H1 (cell line): Measurements from ENCODE around the gene TOMM40. TPM values are rescaled to one million over a fixed set of nuclear protein-coding genes. Genes with fewer than 3 reads are reported as not detected.

Experiments
- CTCF ChIA-PET: fragments of 300-600 bp; sonication (Branson Sonifier 250); formaldehyde crosslinking; loops from one replicate; lab custom pipeline; 2021; ENCODE audit not compliant: partially characterized antibody; lab: Charles Lee
- POLR2A ChIA-PET: fragments of 300-600 bp; sonication (Branson Sonifier 250); formaldehyde crosslinking; loops from one replicate; lab custom pipeline; 2021; ENCODE audit warnings: inconsistent platforms; ENCODE audit not compliant: partially characterized antibody; lab: Charles Lee
- DNase-seq, 2 experiments: peaks; one replicate each; pipeline versions ENCODE4 v3.0.0 to v3.0.0-alpha.2; 2010 to 2022; ENCODE audit warnings: low spot score in 2 of 2, low read depth in 1 of 2, mixed read lengths in 1 of 2
- FAIRE-seq: peaks from 2 replicates; lab custom pipeline; 2011; peaks lifted over from hg19 to GRCh38; lab: Jason Lieb, UNC
- H2AFZ ChIP-seq: 2 replicates; pipeline ENCODE4 v1.8.1; 2012; ENCODE audit warnings: low read length, inconsistent platforms
- H2AK5ac ChIP-seq: 2 replicates; pipeline ENCODE4 v1.6.1; 2013; ENCODE audit warnings: low read depth, low read length
- H2BK120ac ChIP-seq: replicated peaks from 2 replicates; pipeline ENCODE3; 2013; ENCODE audit warnings: low read depth, low read length, inconsistent platforms
- H2BK12ac ChIP-seq: 2 replicates; pipeline ENCODE4 v1.6.1; 2013; ENCODE audit warnings: low read depth, low read length
- H2BK15ac ChIP-seq: 2 replicates; pipeline ENCODE4 v1.6.1; 2013; ENCODE audit warnings: low read length
- H2BK20ac ChIP-seq: 2 replicates; pipeline ENCODE4 v1.6.1; 2013; ENCODE audit warnings: low read length
- H2BK5ac ChIP-seq: 2 replicates; pipeline ENCODE4 v1.6.1; 2013; ENCODE audit warnings: low read depth, low read length
- H3K14ac ChIP-seq: 2 replicates; pipeline ENCODE4 v1.6.1; 2013; ENCODE audit warnings: inconsistent platforms; ENCODE audit not compliant: insufficient read length
- H3K18ac ChIP-seq: 2 replicates; pipeline ENCODE4 v1.6.1; 2013; ENCODE audit warnings: low read length; ENCODE audit errors: extremely low read depth
- H3K23ac ChIP-seq: 2 replicates; pipeline ENCODE4 v1.6.1; 2013; ENCODE audit warnings: inconsistent platforms; ENCODE audit not compliant: insufficient read length
- H3K23me2 ChIP-seq: 2 replicates; pipeline ENCODE4 v1.6.1; 2013; ENCODE audit warnings: low read depth, low read length
- H3K27ac ChIP-seq: 2 replicates; pipeline ENCODE4 v1.6.1; 2011; ENCODE audit warnings: low read depth, low read length, inconsistent platforms
- H3K27me3 ChIP-seq, 4 experiments: replicated peaks in 1 of 4; 1 replicate in 1 of 4; 2 replicates in 3 of 4; pipeline versions ENCODE4 v1.6.1 to v1.8.1; 2011 to 2013; ENCODE audit warnings: low read length in 3 of 4, mild to moderate bottlenecking in 3 of 4, inconsistent platforms in 2 of 4, mixed read lengths in 2 of 4, moderate library complexity in 1 of 4; ENCODE audit not compliant: control insufficient read depth in 3 of 4, insufficient read depth in 3 of 4; ENCODE audit errors: extremely low read depth in 1 of 4
- H3K36me3 ChIP-seq, 4 experiments: 2 replicates each; pipeline versions ENCODE4 v1.6.1 to v1.8.1; 2011 to 2013; ENCODE audit warnings: mild to moderate bottlenecking in 4 of 4, low read length in 3 of 4, moderate library complexity in 2 of 4, control low read depth in 1 of 4, inconsistent platforms in 1 of 4; ENCODE audit not compliant: insufficient read depth in 4 of 4, control insufficient read depth in 2 of 4
- H3K4ac ChIP-seq: replicated peaks from 2 replicates; pipeline ENCODE3; 2013; ENCODE audit warnings: low read length, low read depth, mixed read lengths, inconsistent platforms; ENCODE audit not compliant: insufficient read length
- H3K4me1 ChIP-seq, 4 experiments: replicated peaks in 1 of 4; 1 replicate in 1 of 4; 2 replicates in 3 of 4; pipeline versions ENCODE4 v1.6.1 to v1.8.1; 2011 to 2013; ENCODE audit warnings: low read length in 3 of 4, inconsistent platforms in 2 of 4, mixed read lengths in 1 of 4; ENCODE audit not compliant: insufficient read depth in 4 of 4, control insufficient read depth in 3 of 4
- H3K4me2 ChIP-seq, 2 experiments: 2 replicates each; pipeline versions ENCODE4 v1.6.1 to v1.8.1; 2011 to 2013; ENCODE audit warnings: low read depth in 2 of 2, low read length in 2 of 2, control low read depth in 1 of 2, inconsistent platforms in 1 of 2, mild to moderate bottlenecking in 1 of 2; ENCODE audit not compliant: insufficient read depth in 1 of 2
- H3K4me3 ChIP-seq, 4 experiments: fragments of 200-600, 300-600 bp in 1 of 4; sonication (generic), shearing (Covaris generic), sonication (Bioruptor Twin) in 1 of 4; 2 replicates each; pipeline versions ENCODE4 v1.5.1 to v1.8.1; 2011 to 2016; ENCODE audit warnings: low read length in 4 of 4, low read depth in 3 of 4, control low read depth in 2 of 4, inconsistent platforms in 2 of 4, mild to moderate bottlenecking in 2 of 4, mixed read lengths in 1 of 4, moderate library complexity in 1 of 4; ENCODE audit not compliant: insufficient read depth in 2 of 4; ENCODE audit errors: extremely low read depth in 1 of 4
- H3K56ac ChIP-seq: replicated peaks from 2 replicates; pipeline ENCODE3; 2013; ENCODE audit warnings: low read depth, mild to moderate bottlenecking, mixed read lengths, low read length, inconsistent platforms; ENCODE audit not compliant: insufficient read length
- H3K79me1 ChIP-seq: 2 replicates; pipeline ENCODE4 v1.6.1; 2013; ENCODE audit warnings: low read depth, low read length, control low read depth
- H3K79me2 ChIP-seq, 2 experiments: 2 replicates each; pipeline versions ENCODE4 v1.6.1 to v1.8.1; 2012 to 2013; ENCODE audit warnings: low read length in 2 of 2, mild to moderate bottlenecking in 2 of 2, inconsistent platforms in 1 of 2; ENCODE audit not compliant: insufficient read depth in 2 of 2, control insufficient read depth in 1 of 2
- H3K9ac ChIP-seq, 4 experiments: replicated peaks in 1 of 4; 1 replicate in 1 of 4; 2 replicates in 3 of 4; pipeline versions ENCODE4 v1.6.1 to v1.8.1; 2011 to 2013; ENCODE audit warnings: low read depth in 3 of 4, low read length in 3 of 4, control low read depth in 2 of 4, mild to moderate bottlenecking in 2 of 4, moderate library complexity in 2 of 4, inconsistent platforms in 1 of 4; ENCODE audit errors: extremely low read depth in 1 of 4
- H3K9me3 ChIP-seq, 2 experiments: 2 replicates each; pipeline versions ENCODE4 v1.6.1 to v1.8.1; 2012 to 2013; ENCODE audit warnings: mild to moderate bottlenecking in 2 of 2, moderate library complexity in 2 of 2, control low read depth in 1 of 2, inconsistent platforms in 1 of 2, low read depth in 1 of 2, low read length in 1 of 2, mixed read lengths in 1 of 2; ENCODE audit not compliant: insufficient read depth in 2 of 2
- H4K20me1 ChIP-seq, 2 experiments: replicated peaks in 1 of 2; 2 replicates each; pipeline versions ENCODE3 to v1.8.1; 2011 to 2013; ENCODE audit warnings: inconsistent platforms in 2 of 2, low read length in 2 of 2, mild to moderate bottlenecking in 1 of 2; ENCODE audit not compliant: insufficient read depth in 2 of 2, control insufficient read depth in 1 of 2
- H4K5ac ChIP-seq: 2 replicates; pipeline ENCODE4 v1.6.1; 2013; ENCODE audit warnings: low read length, low read depth, mixed read lengths, inconsistent platforms; ENCODE audit not compliant: insufficient read length
- H4K8ac ChIP-seq: 2 replicates; pipeline ENCODE4 v1.8.0; 2013; ENCODE audit warnings: mild to moderate bottlenecking, moderate library complexity, low read length, inconsistent platforms; ENCODE audit not compliant: insufficient read depth; ENCODE audit errors: extremely low read depth
- H4K91ac ChIP-seq: replicated peaks from 2 replicates; pipeline ENCODE3; 2013; ENCODE audit warnings: low read length, mixed read lengths, inconsistent platforms; ENCODE audit not compliant: insufficient read length
- BACH1 ChIP-seq: IDR thresholded peaks from 2 replicates; pipeline ENCODE4 v1.6.1; 2012; ENCODE audit warnings: low read length, improper control_type of control experiment
- BCL11A ChIP-seq, 2 experiments: IDR thresholded peaks; one replicate each; pipeline ENCODE4 v1.6.1; 2011; ENCODE audit warnings: low read depth in 2 of 2, low read length in 2 of 2, mild to moderate bottlenecking in 2 of 2
- GTF2F1 ChIP-seq: IDR thresholded peaks from 2 replicates; pipeline ENCODE4 v1.6.1; 2012; ENCODE audit warnings: low read depth, low read length, improper control_type of control experiment, borderline replicate concordance
- MAFK ChIP-seq: IDR thresholded peaks from 2 replicates; pipeline ENCODE4 v1.6.1; 2012; ENCODE audit warnings: low read depth, mild to moderate bottlenecking, improper control_type of control experiment, low read length
- NRF1 ChIP-seq: IDR thresholded peaks from 2 replicates; pipeline ENCODE4 v1.6.1; 2011; ENCODE audit warnings: mild to moderate bottlenecking, low read depth, low read length, improper control_type of control experiment
- RFX5 ChIP-seq: IDR thresholded peaks from 2 replicates; pipeline ENCODE4 v1.6.1; 2011; ENCODE audit warnings: low read depth, low read length, improper control_type of control experiment, borderline replicate concordance
- WGBS, 2 experiments: shearing (Covaris generic) in 1 of 2; methylation state at CpG; one replicate each; pipeline versions ENCODE4 v1.1.6 to v1.1.7; 2013 to 2015; ENCODE audit warnings: low lambda C conversion rate in 2 of 2, mixed read lengths in 2 of 2, inconsistent platforms in 1 of 2, low coverage in 1 of 2, missing lambda C conversion rate in 1 of 2; ENCODE audit not compliant: insufficient replicate concordance in 2 of 2, insufficient coverage in 1 of 2, insufficient read length in 1 of 2; ENCODE audit errors: extremely low coverage in 1 of 2, missing lambda C conversion rate in 1 of 2; 5-methylcytosine and 5-hydroxymethylcytosine counted together
- polyA plus RNA-seq, 7 experiments: library from polyadenylated mRNA; depleted of rRNA in 3 of 7; stranded (reverse) in 5 of 7; unstranded in 2 of 7; fragments of >200 nt in 5 of 7; fragments of 200-250 nt in 2 of 7; gene quantifications; 1 replicate in 5 of 7; 2 replicates in 1 of 7; 4 replicates in 1 of 7; pipeline versions ENCODE4 v1.2.1 to v1.2.3, GENCODE V29; 2011 to 2013; ENCODE audit warnings: missing spikeins in 2 of 7, mixed read lengths in 2 of 7
- total RNA-seq: library from RNA; stranded (reverse); fragmentation: NEBNext Ultra II Directional; extraction: Animal tissue kit (Norgen Biotek cat#: 25700); gene quantifications from 2 replicates; pipeline ENCODE4 v1.2.1, GENCODE V29; 2021

The TOMM40 gene
- total and polyA plus RNA-seq, 2 of the 8 experiments (the other 6 are each of a cell fraction or from before 2014, with no cell fraction given) = 154 to 179 TPM

- no peak overlapping the region for H2BK15ac ChIP-seq
- no peak overlapping the region for H3K14ac ChIP-seq
- no peaks in the 10 kb centered on the region for H3K27me3 ChIP-seq
- H4K5ac ChIP-seq = no peak overlapping the region
- H2AFZ ChIP-seq = no peak overlapping the region
- H2BK120ac ChIP-seq = no peak overlapping the region
- H3K27ac ChIP-seq = no peak overlapping the region
- CTCF ChIA-PET = interaction anchor here (0.8 to 1.1 kb wide), 2 partner anchors 8 to 58 kb away, joined by 4 read pairs; no protein-coding TSS in a partner anchor
- H3K79me1 ChIP-seq = no peaks in the 10 kb centered on the region
- H2BK20ac ChIP-seq = no peak overlapping the region
- peaks cover 9% of the 10 kb centered on the region for H3K23me2 ChIP-seq
- no peak overlapping the region for H3K4me3 ChIP-seq
- POLR2A ChIA-PET = interaction anchor here (0.6 to 13.6 kb wide), 7 partner anchors 10 to 206 kb away, joined by 3 to 109 read pairs (median 3); partner anchors contain the start of gene APOE
- no peak for FAIRE-seq
- DNase-seq = no peak
- H3K4me2 ChIP-seq = no peak overlapping the region
- no peaks in the 10 kb centered on the region for H3K9me3 ChIP-seq
- H2BK5ac ChIP-seq = no peak overlapping the region
- H3K23ac ChIP-seq = no peak overlapping the region
- no peak overlapping the region for H2AK5ac ChIP-seq
- peaks cover 0 to 6% (median 0%) of the 10 kb centered on the region in 4 experiments; a peak in 2 of 7 replicates for H3K4me1 ChIP-seq
- no peak overlapping the region for H4K91ac ChIP-seq
- H3K9ac ChIP-seq = no peak overlapping the region
- no peak overlapping the region for H3K56ac ChIP-seq
- peak overlapping the region; percentile 51; the same call in 1 of the 2 replicates for H4K8ac ChIP-seq
- no peak for TF ChIP-seq RFX5
- TF ChIP-seq BACH1 = no peak
- TF ChIP-seq NRF1 = no peak
- no peak for TF ChIP-seq MAFK
- TF ChIP-seq BCL11A (IDR thresholded peaks at IDR 0.05; ENCODE audit: low read depth in 2 of 2, low read length in 2 of 2) = no peak
- no peak for TF ChIP-seq GTF2F1
- TF ChIP-seq, all 59 proteins: peak for 0
- no peak overlapping the region for H3K18ac ChIP-seq
- H4K20me1 ChIP-seq = peaks cover 3 to 6% of the 10 kb centered on the region in 2 experiments
- 91% methylated on average over 6 of the region's 6 CpGs; no CpG with 5 or more reads in 1 of the 2 experiments for WGBS, 2 experiments
- no peak overlapping the region for H3K4ac ChIP-seq
- no peak overlapping the region for H2BK12ac ChIP-seq
- H3K36me3 ChIP-seq = peaks cover 6 to 45% (median 15%) of the 10 kb centered on the region in 4 experiments; a peak in 6 of 8 replicates
- H3K79me2 ChIP-seq = no peaks in the 10 kb centered on the region
These were observed 4.9 kb upstream of the TOMM40 start for GRCh38 chr19:44886141-44886540.
